Right renal cortex interstitium (tissue), 3 donors: ENCODE results near the gene FIBIN. TPM values are rescaled to one million over a fixed set of nuclear protein-coding genes. Genes with fewer than 3 reads are reported as not detected.
"Not testable (repeated sequence)": the region's sequence is repeated elsewhere in the genome, so short reads cannot be mapped to it uniquely, and the experiment has no call there.

Experiments
- DNase-seq, 3 donors: peaks; one replicate each; pipeline ENCODE4 v3.0.0-alpha.2; 2013; ENCODE audit warnings: low read depth in 3 of 3, low spot score in 2 of 3
- polyA plus RNA-seq, 3 donors: library from polyadenylated mRNA; unstranded; fragments of 120-200 nt; gene quantifications; one replicate each; pipeline ENCODE4 v1.2.1, GENCODE V29; 2013; ENCODE audit not compliant: insufficient read length in 3 of 3

FIBIN gene
- 10 to 100 TPM; 19.2 to 28.5 (median 22.2) TPM for polyA plus RNA-seq

DNA sequence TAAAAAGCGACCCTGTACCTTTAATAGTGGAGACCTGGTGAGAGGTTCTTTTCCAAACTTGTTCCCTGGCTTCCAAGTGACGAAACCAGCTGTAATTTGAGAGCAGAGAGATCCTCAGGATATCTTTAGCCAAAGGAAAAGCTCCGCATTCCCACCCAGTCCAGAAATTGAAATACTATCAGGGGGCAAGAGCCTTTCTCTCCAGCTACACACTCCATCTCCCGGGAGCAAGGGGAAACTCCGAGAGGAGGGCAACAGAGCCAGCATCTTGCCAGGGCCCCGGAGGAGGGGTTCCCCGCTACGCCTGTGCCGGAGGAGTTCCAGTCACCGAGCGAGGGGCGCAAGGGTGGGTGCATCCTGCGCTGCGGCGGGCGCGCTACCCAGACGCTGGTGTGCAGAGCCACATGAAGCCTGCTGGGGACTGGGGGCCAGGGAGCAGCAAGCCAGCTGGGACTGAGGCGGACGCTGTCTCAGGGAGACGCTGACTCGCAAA lies at the start of gene FIBIN:
TSS of gene FIBIN (plus strand) at position 148 of the 493 bp plus-strand sequence. CDS start 415 bp downstream, outside the sequence.
- DNase-seq: peak; percentile 34 to 59 (median 58)

DNA sequence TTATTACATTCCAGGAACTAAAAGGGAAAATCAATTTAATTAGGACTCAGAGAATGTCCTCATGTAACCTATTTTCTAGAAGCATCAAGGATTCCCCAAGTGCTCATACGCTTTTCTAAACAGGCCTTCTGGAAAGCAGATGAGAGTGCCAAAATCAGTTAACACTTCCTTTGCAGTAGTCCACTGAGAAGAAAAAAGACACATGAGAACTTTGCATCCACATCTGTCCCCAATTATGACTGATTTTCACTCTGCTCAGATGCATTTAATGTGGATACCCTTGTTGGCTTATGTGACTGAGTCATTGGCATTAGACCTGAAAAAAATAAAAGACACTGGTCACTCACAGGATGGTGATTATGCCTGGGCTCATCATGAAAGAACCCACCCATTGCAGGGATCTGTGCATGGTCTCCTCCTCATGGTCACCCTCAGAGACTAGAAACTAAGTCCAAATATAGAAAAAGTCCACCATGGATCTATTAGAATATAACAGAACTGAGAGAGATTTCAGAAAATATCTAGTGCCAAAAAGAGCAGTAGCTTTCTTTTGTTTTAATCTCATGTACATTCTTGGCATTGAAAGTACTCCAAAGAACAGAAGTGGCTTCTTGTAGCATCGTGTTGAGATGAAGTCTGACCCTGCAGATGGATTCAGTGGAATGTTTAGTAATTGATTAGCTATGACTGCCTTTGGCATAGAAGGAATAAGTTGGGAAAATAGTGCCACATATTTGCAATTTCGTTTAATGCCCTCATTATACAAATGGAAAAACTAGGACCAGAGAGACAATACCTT lies 48.8 kb upstream of the FIBIN start:
- no peak for DNase-seq

DNA sequence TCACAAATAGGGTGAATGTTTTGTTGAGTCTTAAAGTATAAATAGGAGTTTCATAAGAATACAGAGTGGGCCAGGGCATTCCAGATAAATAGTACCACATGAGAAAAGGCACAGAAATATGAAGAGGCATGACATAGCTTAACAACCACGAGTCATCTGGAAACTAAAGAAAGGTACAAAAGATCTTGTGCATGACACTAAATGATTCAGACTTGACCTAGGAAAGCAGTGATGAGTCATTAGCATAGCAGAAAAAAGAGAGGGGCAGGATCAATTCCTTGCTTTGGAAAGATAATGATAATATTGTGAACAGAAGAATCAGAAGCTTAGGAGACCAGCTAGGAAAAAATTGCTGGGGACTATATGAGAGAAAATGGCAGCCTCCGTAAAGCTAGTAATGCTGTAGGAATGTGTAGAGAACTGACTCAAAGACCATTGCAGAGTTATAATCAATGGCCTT lies 47.6 kb upstream of the FIBIN start:
- no peak for DNase-seq

DNA sequence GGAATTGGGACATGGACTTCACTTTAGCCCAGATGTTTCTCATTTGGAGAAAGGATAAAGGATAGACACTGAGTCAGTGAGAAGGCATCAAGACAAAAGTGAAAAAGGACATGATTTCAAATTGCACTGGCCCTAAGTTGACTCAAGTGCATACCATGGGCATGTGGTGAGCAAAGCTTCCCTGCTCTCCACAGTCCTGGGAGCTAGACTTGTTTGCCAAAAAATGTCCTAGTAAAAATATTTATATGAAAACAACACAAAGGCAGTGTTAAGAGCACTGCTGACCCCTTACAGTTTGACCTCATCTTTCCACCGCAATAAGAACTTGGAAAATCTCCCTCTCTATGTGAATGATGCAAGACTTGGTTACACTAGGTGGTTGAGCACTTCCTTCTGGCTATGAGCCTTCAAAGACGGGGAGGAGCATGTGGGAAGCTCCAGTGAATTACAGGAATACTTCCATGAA lies 46.5 kb upstream of the FIBIN start:
- no peak for DNase-seq

DNA sequence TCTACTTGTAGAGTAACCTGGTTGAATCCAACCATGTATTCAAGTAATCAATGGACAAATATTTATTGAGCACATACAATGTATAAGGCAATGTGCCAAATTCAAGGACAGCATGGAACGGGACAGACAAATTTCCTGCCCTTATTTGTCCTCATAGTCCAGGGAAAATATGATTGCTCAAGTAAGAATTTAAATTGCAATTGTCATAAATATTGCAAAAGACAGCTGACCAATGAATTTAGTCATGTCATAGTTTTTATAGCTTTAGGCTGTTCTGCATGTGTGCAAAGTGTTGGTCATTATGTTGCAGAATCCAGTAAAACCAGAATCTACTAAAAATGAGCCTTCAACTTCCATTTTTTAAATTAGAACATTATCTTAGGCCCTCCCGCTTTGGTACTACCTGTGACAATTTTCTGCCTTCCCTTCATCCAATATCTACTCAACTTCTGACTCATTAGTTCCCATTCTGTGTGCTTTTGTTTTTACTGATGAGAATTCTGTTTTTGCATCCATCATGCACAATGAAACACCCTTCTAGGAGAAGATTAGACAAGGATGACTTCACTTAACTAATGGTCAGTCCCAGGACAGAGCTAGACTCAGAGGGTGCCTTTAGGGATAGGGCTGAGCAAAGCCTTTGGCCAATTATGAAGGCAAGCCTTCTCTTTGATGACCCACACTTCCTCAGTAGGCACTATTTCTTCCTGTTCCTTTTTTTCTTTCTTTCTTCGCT lies 45.8 kb upstream of the FIBIN start:
- DNase-seq: no peak

DNA sequence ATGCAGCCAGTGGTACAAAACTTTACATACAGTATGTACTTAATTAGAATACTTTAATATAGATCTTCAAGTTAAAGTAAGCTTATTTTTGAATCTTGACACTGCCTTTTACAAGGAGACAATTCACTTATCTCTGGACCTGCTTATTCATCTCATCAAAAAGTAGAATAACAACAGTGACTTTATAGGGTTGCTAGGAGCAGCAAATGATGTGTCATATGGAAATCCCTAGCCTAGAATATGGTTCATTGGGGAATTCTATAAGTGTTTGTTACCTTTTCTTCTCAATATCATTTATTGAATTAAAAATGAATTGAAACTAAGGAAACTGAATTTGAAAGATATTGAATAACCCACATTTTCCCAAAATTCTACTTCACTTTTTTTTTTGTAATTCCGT lies 45.0 kb upstream of the FIBIN start:
- DNase-seq: no peak

DNA sequence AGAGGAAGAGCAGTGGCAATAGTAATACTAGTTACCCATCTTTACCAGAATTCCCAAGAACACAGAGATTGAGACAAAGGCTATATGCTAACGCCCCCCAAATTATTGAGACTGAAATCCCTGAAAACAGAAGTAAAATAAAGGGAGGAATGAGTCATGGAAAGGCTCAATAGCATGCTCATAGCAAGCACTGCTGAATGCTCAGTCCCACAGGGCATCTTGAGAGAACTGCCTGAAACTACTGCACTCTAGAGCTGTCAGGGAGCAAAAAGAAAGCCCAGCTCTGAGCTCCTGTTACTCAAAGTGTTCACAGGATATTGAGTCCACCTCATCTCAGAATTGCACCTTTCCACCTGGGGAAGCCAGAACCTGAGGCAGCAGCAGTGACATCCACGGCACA lies 44.1 kb upstream of the FIBIN start:
- DNase-seq: no peak

DNA sequence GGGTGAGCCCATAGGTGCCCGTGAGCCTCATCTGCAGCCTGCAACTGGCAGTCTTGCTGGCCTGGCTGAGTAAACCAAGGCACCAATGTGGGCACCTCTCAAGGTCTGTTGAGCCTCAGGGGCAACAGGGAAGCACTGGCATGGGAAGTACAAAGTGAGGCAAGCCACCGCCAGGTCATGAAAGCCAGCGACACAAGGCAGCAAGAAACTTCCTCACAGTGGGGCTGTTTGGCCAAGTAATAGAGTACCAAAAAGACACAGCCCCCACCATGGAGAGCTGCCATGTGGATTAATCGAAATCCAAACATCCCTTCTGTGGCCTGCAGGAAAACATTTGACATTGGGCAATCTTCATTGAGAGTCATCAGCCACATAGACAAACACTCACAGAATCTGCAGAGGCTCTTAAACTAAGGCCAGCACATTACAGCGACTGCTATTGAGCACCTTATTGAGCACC lies 43.6 kb upstream of the FIBIN start:
- no peak for DNase-seq

DNA sequence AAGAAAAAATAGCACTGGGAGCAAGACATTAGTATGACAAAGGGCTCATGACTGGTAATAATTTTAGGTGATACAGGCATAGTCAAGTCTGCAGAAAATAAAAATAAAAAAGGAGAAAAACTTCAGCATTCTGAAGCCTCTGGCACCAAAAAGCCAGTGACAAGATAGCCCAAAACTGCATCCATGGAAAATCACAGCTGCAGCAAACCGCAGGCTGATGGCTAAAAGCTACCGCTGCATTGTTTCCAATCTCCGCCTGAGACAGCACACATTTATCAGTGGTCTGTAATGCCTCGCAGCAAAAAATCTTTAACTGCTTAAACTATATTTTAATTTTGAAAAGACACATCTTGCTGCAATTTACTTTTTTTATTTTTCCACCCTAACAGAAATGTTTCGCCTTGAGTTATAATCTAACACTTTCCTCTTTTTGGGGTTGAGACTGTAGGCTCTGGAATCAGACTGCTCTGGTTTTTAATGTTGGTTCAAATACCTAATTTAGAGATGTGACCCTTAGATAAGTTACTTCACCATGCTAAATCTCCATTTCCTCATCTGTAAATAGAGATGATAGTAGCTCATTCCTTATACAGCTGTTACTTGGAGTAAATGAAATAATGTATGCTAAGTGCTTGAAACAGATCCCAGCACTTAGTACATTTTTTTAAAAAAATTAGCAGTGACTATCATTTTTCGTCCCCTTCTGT lies 42.0 kb upstream of the FIBIN start:
- DNase-seq: no peak

DNA sequence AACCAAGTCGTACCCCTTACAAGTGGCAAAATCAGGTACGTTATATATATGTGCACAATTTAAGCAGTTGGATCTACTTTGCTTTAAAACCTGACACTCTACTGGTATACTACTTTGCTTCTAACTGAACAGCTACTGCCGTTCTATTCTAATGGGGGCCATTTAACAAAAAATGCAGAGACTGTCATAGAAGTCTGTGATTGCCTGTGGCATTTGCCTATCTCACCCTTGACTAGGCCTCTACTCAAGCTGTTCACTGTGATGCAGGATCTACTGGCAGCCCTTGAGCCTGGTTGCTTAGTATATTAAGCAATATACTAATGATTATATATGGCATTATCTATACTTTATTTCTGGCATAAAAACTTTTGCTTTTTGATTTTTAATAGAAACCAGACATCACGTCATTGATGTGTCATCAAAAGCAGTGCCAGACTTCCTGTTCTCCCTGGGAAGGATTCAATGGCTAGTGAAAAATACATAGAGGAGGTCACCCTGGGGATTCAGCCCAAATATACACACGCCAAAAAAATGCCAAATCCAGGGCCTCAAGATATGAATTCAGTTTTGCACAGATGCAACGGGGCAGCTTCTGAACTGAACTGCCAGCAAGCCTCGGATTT lies 40.0 kb upstream of the FIBIN start:
- no peak for DNase-seq

DNA sequence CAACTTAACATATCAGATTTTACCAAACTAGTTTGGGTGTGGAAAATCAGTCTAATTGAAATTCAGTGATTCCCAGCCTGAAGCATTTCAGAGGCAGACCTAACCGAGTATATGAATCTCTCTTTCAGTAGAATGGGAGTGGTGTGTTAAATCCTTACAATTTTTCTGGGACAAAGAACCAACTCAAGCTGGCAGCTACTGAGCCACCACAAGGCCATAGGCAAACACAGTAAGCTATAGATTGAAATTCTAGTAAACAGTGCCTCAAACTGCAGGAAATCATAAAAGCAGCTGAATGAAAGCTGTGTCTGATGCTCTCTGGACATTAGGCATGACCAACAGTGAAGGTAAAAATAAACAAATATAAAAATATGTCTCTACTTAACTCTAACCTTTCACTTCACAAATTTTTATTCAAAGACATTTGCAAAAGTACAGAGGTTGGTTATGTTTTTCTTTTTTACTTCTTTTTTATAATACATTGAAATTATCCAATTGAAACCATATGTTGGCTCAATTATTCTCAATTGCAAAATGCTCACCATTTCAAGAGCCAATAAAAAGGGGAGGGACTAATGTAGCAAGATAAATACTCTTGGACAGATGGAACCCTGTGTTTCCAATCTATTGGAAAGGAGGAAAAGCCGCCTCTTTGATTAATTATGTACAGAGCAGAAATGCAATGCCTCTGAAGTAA lies 35.8 kb upstream of the FIBIN start:
- DNase-seq: no peak

DNA sequence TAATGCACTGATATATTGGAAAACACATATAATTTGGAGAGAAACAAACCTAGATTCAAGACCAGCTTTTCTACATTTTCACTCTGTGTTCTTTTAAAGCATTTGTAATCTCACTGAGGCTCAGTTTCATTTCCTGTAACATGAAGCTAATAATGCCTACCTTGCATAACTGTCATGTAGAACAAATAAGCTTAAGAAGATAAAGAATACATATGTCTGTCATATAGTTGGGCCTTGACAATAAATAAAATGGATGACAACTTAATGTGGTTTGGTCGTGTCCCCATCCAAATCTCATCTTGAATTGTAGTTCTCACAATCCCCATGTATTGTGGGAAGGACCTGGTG lies 35.2 kb upstream of the FIBIN start:
- DNase-seq: no peak

DNA sequence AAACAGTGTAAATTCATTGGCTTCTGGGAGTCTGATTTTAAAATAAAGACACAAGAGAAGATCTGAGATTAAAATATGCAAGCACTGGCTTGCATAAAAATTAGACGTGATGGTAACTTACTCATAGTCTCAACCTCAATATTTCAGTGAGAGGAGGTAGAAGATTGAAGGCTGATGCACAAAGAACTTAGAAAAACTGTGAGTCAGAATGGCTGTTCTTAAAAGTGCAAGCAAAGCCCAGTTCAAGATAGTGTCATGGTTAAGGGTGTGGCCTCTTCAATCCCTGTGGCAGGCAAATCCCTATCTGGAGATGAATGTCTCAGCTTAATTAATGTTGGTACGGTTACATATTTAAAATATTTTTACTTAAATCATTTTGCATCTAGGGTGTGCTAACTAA lies 33.6 kb upstream of the FIBIN start:
- no peak for DNase-seq

DNA sequence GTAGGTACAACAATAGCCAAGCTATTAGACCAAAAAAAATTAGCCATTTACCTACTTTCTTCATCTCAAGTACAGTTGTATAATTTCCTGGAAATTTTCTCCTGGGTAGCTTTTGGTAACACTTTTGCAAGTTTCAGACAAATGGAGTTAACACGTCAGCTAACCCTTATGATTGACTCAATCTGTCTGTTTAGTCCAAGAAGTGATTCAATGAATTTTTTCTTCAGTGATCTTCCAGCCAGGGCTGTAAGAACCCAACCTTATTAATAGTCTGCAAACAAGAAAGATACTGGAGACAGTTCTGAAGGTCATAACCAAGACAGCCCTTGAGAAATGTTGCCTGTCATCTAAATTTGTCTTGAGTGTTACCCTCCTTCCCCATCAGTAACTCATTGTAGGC lies 30.1 kb upstream of the FIBIN start:
- no peak for DNase-seq

DNA sequence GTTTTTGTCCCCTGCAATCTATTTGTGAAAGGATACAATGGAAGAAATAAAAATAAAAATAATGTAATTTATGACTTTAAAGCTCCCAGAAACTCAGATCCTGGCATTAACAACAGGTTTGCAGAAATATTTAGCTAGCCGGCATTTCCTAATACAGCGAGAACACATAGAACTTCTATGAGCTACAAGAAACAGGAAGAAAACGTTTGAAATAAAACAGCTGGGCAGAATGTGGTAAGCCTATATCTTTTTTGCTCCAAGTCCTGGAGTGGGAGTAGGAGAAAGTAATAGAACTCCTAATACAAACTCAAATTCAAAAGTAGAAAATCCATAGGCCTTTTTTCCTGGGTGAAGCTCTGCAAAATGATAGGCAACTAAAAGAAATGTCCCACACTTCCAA lies 29.6 kb upstream of the FIBIN start:
- DNase-seq: no peak

DNA sequence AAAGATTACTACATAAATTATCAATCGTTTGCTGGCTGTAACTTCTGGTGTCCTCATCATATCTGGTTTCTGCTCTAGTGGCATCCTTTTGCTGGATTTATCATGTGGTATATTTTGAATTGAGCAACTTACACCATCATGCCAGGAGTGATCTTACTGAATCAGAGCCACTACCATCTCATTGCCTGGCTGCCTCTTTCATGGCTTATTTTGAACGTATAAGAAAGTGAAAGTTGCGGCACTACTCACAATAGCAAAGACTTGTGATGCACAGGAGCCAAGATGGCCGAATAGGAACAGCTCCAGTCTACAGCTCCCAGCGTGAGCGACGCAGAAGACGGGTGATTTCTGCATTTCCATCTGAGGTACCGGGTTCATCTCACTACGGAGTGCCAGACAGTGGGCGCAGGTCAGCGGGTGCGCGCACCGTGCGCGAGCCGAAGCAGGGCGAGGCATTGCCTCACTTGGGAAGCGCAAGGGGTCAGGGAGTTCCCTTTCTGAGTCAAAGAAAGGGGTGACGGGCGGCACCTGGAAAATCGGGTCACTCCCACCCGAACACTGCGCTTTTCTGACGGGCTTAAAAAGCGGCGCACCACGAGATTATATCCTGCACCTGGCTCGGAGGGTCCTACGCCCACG lies 28.9 kb upstream of the FIBIN start:
- DNase-seq: not testable (repeated sequence)

DNA sequence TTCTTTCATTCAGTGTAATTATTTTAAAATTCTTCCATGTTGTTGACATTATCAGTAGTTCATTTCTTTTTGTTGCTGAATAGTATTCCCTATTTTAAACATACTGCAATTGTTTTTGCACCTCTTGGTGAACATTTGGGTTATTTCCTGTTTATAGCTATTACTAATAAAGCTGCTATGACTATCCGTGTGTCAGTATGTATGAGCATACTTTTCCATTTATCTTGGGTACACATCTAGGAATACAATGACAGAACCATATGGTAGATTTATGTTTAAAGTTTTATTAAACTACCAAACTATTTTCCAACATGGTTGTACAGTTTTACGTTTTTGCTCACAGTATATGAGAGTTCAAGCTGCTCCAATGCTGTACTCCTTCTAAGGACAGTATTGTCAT lies 22.0 kb upstream of the FIBIN start:
- DNase-seq: no peak

DNA sequence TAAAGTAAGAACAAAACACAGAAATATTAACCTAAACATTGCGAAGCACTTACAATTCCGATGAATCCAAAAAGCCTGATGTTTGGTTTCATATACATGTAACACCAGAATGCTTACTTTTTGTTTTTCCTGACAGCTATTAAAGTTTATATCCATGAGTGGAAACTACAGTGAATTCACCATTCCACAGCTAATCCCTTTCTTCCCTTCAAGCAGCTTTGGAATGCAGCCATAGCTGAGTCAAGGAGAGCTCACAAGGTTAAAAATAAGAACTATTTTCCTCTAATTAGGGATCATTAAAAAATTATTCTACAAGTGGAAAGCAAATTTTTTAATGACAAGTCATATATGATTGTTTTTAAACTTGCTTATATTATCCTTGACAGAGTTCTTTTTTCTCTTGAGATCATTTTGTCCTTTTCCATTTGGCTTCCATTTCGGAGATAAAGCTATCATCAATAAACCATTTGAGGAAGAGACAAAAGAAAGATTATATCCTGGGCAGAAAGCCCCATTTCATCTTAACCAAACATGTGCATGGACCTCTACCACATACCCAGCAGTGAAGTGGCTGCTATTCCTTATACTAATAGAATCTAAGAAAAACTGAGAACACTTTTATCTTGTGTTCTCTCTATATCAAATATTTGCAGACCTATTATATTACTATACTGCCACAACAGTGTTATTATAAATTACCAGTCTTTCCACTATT lies 19.7 kb upstream of the FIBIN start:
- DNase-seq: no peak

DNA sequence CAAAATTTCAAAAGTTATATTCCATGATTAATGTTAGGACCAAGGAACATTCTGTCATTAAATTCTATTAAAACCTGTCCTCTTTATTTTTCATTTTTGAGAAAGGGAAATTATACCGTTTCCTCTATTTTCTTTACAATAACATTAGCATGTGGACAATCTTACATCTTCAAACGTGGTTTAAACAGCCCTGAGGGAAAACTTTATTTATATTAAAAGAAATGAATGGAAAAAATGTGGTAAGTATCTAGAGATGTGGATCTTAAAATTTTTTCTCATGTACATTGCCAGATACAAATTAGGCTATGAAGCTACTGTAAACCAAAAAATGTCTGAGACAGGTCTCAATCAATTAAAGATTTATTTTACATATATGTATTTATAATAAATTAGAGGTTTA lies 18.9 kb upstream of the FIBIN start:
- no peak for DNase-seq
